Measurements from ENCODE around the gene SUPT6H. TPM values are rescaled to one million over a fixed set of nuclear protein-coding genes. Genes with fewer than 3 reads are reported as not detected.
"Not testable (repeated sequence)": the region's sequence is repeated elsewhere in the genome, so short reads cannot be mapped to it uniquely, and the experiment has no call there.

Gene SUPT6H
- total RNA-seq, 3 donors from 2014 or later, result 88.5 to 105 (median 98.3) TPM

- no peaks in the 10 kb centered on the region for H3K27me3 Mint-ChIP-seq (ENCODE audit: low read depth)
- peaks cover 16% of the 10 kb centered on the region for H3K4me1 Mint-ChIP-seq (ENCODE audit: low read depth)
- no peak for ATAC-seq
- no peaks in the 10 kb centered on the region for H3K9me3 Mint-ChIP-seq
- DNase-seq, result no peak
- no peak overlapping the region for H3K4me3 Mint-ChIP-seq
- H3K36me3 Mint-ChIP-seq (ENCODE audit: insufficient read depth), result peaks cover 73% of the 10 kb centered on the region
Observed at GRCh38 chr17:28635506-28635905, 26.5 kb upstream of the SUPT6H start.

- Mint-ChIP-seq H3K4me1 (ENCODE audit: low read depth) (peaks cover 38% of the 10 kb centered on the region), H3K9me3 (no peaks in the 10 kb centered on the region), H3K27me3 (ENCODE audit: low read depth) (no peaks in the 10 kb centered on the region), H3K36me3 (ENCODE audit: insufficient read depth) (peaks cover 48% of the 10 kb centered on the region), H3K4me3 (no peak overlapping the region)
- ATAC-seq, result no peak
- no peak for DNase-seq
Observed at GRCh38 chr17:28641579-28641978, 20.4 kb upstream of the SUPT6H start.

- H3K4me1 Mint-ChIP-seq (ENCODE audit: low read depth), result peaks cover 36% of the 10 kb centered on the region
- ATAC-seq (peak; percentile 1 to 7), DNase-seq (no peak)
- H3K27me3 Mint-ChIP-seq (ENCODE audit: low read depth), result no peaks in the 10 kb centered on the region
- peak overlapping the region; percentile 97 for H3K4me3 Mint-ChIP-seq
- H3K9me3 Mint-ChIP-seq, result no peaks in the 10 kb centered on the region
- peaks cover 35% of the 10 kb centered on the region for H3K36me3 Mint-ChIP-seq (ENCODE audit: insufficient read depth)
Observed at GRCh38 chr17:28643983-28644786, 17.8 kb upstream of the SUPT6H start.

- DNase-seq (peak; percentile 94), ATAC-seq (peak; percentile 99 to 100)
- Mint-ChIP-seq H3K9me3 (no peaks in the 10 kb centered on the region), H3K4me3 (peak within 1 kb of the TSS; percentile 97), H3K36me3 (ENCODE audit: insufficient read depth) (peaks cover 28% of the 10 kb centered on the region), H3K27me3 (ENCODE audit: low read depth) (no peaks in the 10 kb centered on the region), H3K4me1 (ENCODE audit: low read depth) (peaks cover 36% of the 10 kb centered on the region)
Observed at GRCh38 chr17:28644787-28645575, 17.0 kb upstream of the SUPT6H start, which contains the start of gene BLTP2. Gene BLTP2 (minus strand): TSS chr17:28645158. CDS start chr17:28645056, 102 bp downstream.

GRCh38 chr17:28645576-28645939 lies 16.4 kb upstream of the SUPT6H start:
- H3K4me3 Mint-ChIP-seq, result peak overlapping the region; percentile 97
- no peak for ATAC-seq
- no peaks in the 10 kb centered on the region for H3K9me3 Mint-ChIP-seq
- peaks cover 27% of the 10 kb centered on the region for H3K36me3 Mint-ChIP-seq (ENCODE audit: insufficient read depth)
- no peaks in the 10 kb centered on the region for H3K27me3 Mint-ChIP-seq (ENCODE audit: low read depth)
- H3K4me1 Mint-ChIP-seq (ENCODE audit: low read depth), result peaks cover 36% of the 10 kb centered on the region
- no peak for DNase-seq

GRCh38 chr17:28646039-28646754 lies 15.8 kb upstream of the SUPT6H start:
- Mint-ChIP-seq H3K4me3 (peak overlapping the region; percentile 97), H3K4me1 (ENCODE audit: low read depth) (peaks cover 34% of the 10 kb centered on the region), H3K9me3 (no peaks in the 10 kb centered on the region), H3K36me3 (ENCODE audit: insufficient read depth) (peaks cover 26% of the 10 kb centered on the region), H3K27me3 (ENCODE audit: low read depth) (no peaks in the 10 kb centered on the region)
- ATAC-seq (no peak), DNase-seq (no peak)

- Mint-ChIP-seq H3K36me3 (ENCODE audit: insufficient read depth) (peaks cover 17% of the 10 kb centered on the region), H3K4me1 (ENCODE audit: low read depth) (peaks cover 27% of the 10 kb centered on the region), H3K27me3 (ENCODE audit: low read depth) (no peaks in the 10 kb centered on the region), H3K4me3 (no peak overlapping the region), H3K9me3 (no peaks in the 10 kb centered on the region)
- ATAC-seq, result no peak
- no peak for DNase-seq
Observed at GRCh38 chr17:28648698-28649097, 13.3 kb upstream of the SUPT6H start.

GRCh38 chr17:28655160-28655559 lies 6.8 kb upstream of the SUPT6H start:
- ATAC-seq, result no peak
- Mint-ChIP-seq H3K36me3 (ENCODE audit: insufficient read depth) (peaks cover 8% of the 10 kb centered on the region), H3K4me1 (ENCODE audit: low read depth) (peaks cover 14% of the 10 kb centered on the region)

GRCh38 chr17:28657756-28658155 lies 4.2 kb upstream of the SUPT6H start:
- Mint-ChIP-seq H3K9me3 (no peaks in the 10 kb centered on the region), H3K4me1 (ENCODE audit: low read depth) (peaks cover 28% of the 10 kb centered on the region)

More at GRCh38 chr17:28655160-28655559, 6.8 kb upstream of the SUPT6H start:
- DNase-seq, result no peak
- Mint-ChIP-seq H3K4me3 (no peak overlapping the region), H3K27me3 (ENCODE audit: low read depth) (no peaks in the 10 kb centered on the region), H3K9me3 (no peaks in the 10 kb centered on the region)

GRCh38 chr17:28658342-28658741 lies 3.7 kb upstream of the SUPT6H start:
- H3K27me3 Mint-ChIP-seq (ENCODE audit: low read depth); DNase-seq; ATAC-seq; H3K4me3 Mint-ChIP-seq; H3K9me3 Mint-ChIP-seq: not testable (repeated sequence)
- H3K4me1 Mint-ChIP-seq (ENCODE audit: low read depth), result peaks cover 30% of the 10 kb centered on the region
- H3K36me3 Mint-ChIP-seq (ENCODE audit: insufficient read depth), result peaks cover 14% of the 10 kb centered on the region

More at GRCh38 chr17:28657756-28658155, 4.2 kb upstream of the SUPT6H start:
- Mint-ChIP-seq H3K36me3 (ENCODE audit: insufficient read depth) (peaks cover 12% of the 10 kb centered on the region), H3K4me3 (no peak overlapping the region), H3K27me3 (ENCODE audit: low read depth) (no peaks in the 10 kb centered on the region)
- DNase-seq, result no peak
- no peak for ATAC-seq

- H3K9me3 Mint-ChIP-seq, H3K4me3 Mint-ChIP-seq: not testable (repeated sequence)
Observed at GRCh38 chr17:28658766-28659496, 3.1 kb upstream of the SUPT6H start.

GRCh38 chr17:28659497-28659881 lies 2.5 kb upstream of the SUPT6H start:
- ATAC-seq, DNase-seq: not testable (repeated sequence)
- peak overlapping the region; percentile 100 for H3K4me3 Mint-ChIP-seq

More at GRCh38 chr17:28658766-28659496, 3.1 kb upstream of the SUPT6H start:
- not testable (repeated sequence) for H3K27me3 Mint-ChIP-seq (ENCODE audit: low read depth); DNase-seq; ATAC-seq
- Mint-ChIP-seq H3K4me1 (ENCODE audit: low read depth) (peaks cover 34% of the 10 kb centered on the region), H3K36me3 (ENCODE audit: insufficient read depth) (peaks cover 18% of the 10 kb centered on the region)

GRCh38 chr17:28662527-28662829 lies 473 bp downstream of the SUPT6H start:
- H3K4me1 Mint-ChIP-seq (ENCODE audit: low read depth), result peaks cover 55% of the 10 kb centered on the region
- H3K4me3 Mint-ChIP-seq, result peak overlapping the region; percentile 100
- ATAC-seq (no peak), DNase-seq (no peak)
- no peaks in the 10 kb centered on the region for H3K27me3 Mint-ChIP-seq (ENCODE audit: low read depth)
- H3K9me3 Mint-ChIP-seq, result no peaks in the 10 kb centered on the region
- H3K36me3 Mint-ChIP-seq (ENCODE audit: insufficient read depth), result peaks cover 28% of the 10 kb centered on the region

More at GRCh38 chr17:28659497-28659881, 2.5 kb upstream of the SUPT6H start:
- peaks cover 40% of the 10 kb centered on the region for H3K4me1 Mint-ChIP-seq (ENCODE audit: low read depth)
- H3K27me3 Mint-ChIP-seq (ENCODE audit: low read depth); H3K9me3 Mint-ChIP-seq: not testable (repeated sequence)
- peaks cover 22% of the 10 kb centered on the region for H3K36me3 Mint-ChIP-seq (ENCODE audit: insufficient read depth)

GRCh38 chr17:28663723-28664122 lies 1.7 kb downstream of the SUPT6H start:
- no peak for DNase-seq
- Mint-ChIP-seq H3K4me3 (peak overlapping the region; percentile 100), H3K36me3 (ENCODE audit: insufficient read depth) (peaks cover 34% of the 10 kb centered on the region)

More at GRCh38 chr17:28663723-28664122, 1.7 kb downstream of the SUPT6H start:
- Mint-ChIP-seq H3K4me1 (ENCODE audit: low read depth) (peaks cover 64% of the 10 kb centered on the region), H3K27me3 (ENCODE audit: low read depth) (no peaks in the 10 kb centered on the region), H3K9me3 (no peaks in the 10 kb centered on the region)
- no peak for ATAC-seq

Data from activated T-cell treated with anti-CD3 and anti-CD28 coated beads, Interleukin-2, amount 50 U/mL, for 4 hours (primary cell).